H9 (cell line): ENCODE results near the gene ATF2. TPM values are rescaled to one million over a fixed set of nuclear protein-coding genes. Genes with fewer than 3 reads are reported as not detected.
A peak's percentile ranks its signal among the peaks of the same experiment; 100 is the strongest.
"Not testable (repeated sequence)": the region's sequence is repeated elsewhere in the genome, so short reads cannot be mapped to it uniquely, and the experiment has no call there.

Source experiments
- DNase-seq: peaks from one replicate; pipeline ENCODE4 v3.0.0-alpha.2; 2017
- H2AFZ ChIP-seq: one replicate; pipeline ENCODE4 v1.6.1; 2013; ENCODE audit warnings: mild to moderate bottlenecking, low read length, control low read depth, moderate library complexity
- H2AK5ac ChIP-seq: 2 replicates; pipeline ENCODE4 v1.6.1; 2013; ENCODE audit warnings: low read length, control low read depth, mixed read lengths; ENCODE audit not compliant: insufficient read length
- H2BK120ac ChIP-seq: one replicate; pipeline ENCODE4 v1.6.1; 2013; ENCODE audit warnings: low read depth, mild to moderate bottlenecking, low read length, control low read depth, inconsistent platforms; ENCODE audit not compliant: poor library complexity, severe bottlenecking
- H2BK12ac ChIP-seq: 2 replicates; pipeline ENCODE4 v1.6.1; 2013; ENCODE audit warnings: low read length, control low read depth, mixed read lengths, low read depth; ENCODE audit not compliant: insufficient read length
- H2BK15ac ChIP-seq: 2 replicates; pipeline ENCODE4 v1.6.1; 2013; ENCODE audit warnings: low read depth, low read length, control low read depth
- H2BK20ac ChIP-seq: one replicate; pipeline ENCODE4 v1.6.1; 2013; ENCODE audit warnings: low read depth, mild to moderate bottlenecking, low read length, control low read depth, inconsistent platforms; ENCODE audit not compliant: poor library complexity, severe bottlenecking
- H2BK5ac ChIP-seq: 2 replicates; pipeline ENCODE4 v1.6.1; 2013; ENCODE audit warnings: low read length, control low read depth, mixed read lengths; ENCODE audit not compliant: insufficient read length
- H3K14ac ChIP-seq: 2 replicates; pipeline ENCODE4 v1.6.1; 2013; ENCODE audit warnings: low read length, control low read depth; ENCODE audit not compliant: insufficient read depth
- H3K18ac ChIP-seq: 2 replicates; pipeline ENCODE4 v1.6.1; 2013; ENCODE audit warnings: low read depth, mild to moderate bottlenecking, mixed read lengths, low read length, control low read depth; ENCODE audit not compliant: insufficient read length
- H3K23ac ChIP-seq: 2 replicates; pipeline ENCODE4 v1.6.1; 2013; ENCODE audit warnings: low read length, control low read depth, mixed read lengths, low read depth; ENCODE audit not compliant: insufficient read length
- H3K23me2 ChIP-seq: 2 replicates; pipeline ENCODE4 v1.6.1; 2013; ENCODE audit warnings: low read depth, mild to moderate bottlenecking, mixed read lengths, low read length, control low read depth; ENCODE audit not compliant: insufficient read length, poor library complexity, severe bottlenecking
- H3K27ac ChIP-seq: 2 replicates; pipeline ENCODE4 v1.5.1; 2013; ENCODE audit warnings: low read length, control low read depth, mixed read lengths, low read depth; ENCODE audit not compliant: insufficient read length
- H3K27me3 ChIP-seq: 2 replicates; pipeline ENCODE4 v1.6.1; 2013; ENCODE audit warnings: low read length, control low read depth, inconsistent platforms; ENCODE audit not compliant: insufficient read depth
- H3K4ac ChIP-seq: 2 replicates; pipeline ENCODE4 v1.6.1; 2013; ENCODE audit warnings: low read depth, mild to moderate bottlenecking, control low read depth, inconsistent platforms, low read length, moderate library complexity
- H3K4me1 ChIP-seq: 2 replicates; pipeline ENCODE4 v1.6.1; 2013; ENCODE audit warnings: low read length, control low read depth, inconsistent platforms; ENCODE audit not compliant: insufficient read depth
- H3K4me2 ChIP-seq: 2 replicates; pipeline ENCODE4 v1.6.1; 2013; ENCODE audit warnings: low read length, control low read depth, mixed read lengths; ENCODE audit not compliant: insufficient read length, insufficient read depth
- H3K56ac ChIP-seq: 2 replicates; pipeline ENCODE4 v1.6.1; 2013; ENCODE audit warnings: low read depth, mild to moderate bottlenecking, mixed read lengths, low read length, control low read depth; ENCODE audit not compliant: insufficient read length
- H3K79me1 ChIP-seq: 2 replicates; pipeline ENCODE4 v1.6.1; 2013; ENCODE audit warnings: low read depth, mild to moderate bottlenecking, moderate library complexity, low read length, control low read depth, inconsistent platforms; ENCODE audit not compliant: insufficient read depth, poor library complexity, severe bottlenecking
- H3K79me2 ChIP-seq: 2 replicates; pipeline ENCODE4 v1.6.1; 2013; ENCODE audit warnings: low read length, control low read depth, inconsistent platforms; ENCODE audit not compliant: insufficient read depth
- H3K9ac ChIP-seq: 2 replicates; pipeline ENCODE4 v1.6.1; 2013; ENCODE audit warnings: low read length, control low read depth, mixed read lengths; ENCODE audit not compliant: insufficient read length; ENCODE audit errors: extremely low read depth
- H3K9me3 ChIP-seq: one replicate; pipeline ENCODE4 v1.6.1; 2013; ENCODE audit warnings: low read depth, low read length, inconsistent platforms; ENCODE audit not compliant: control insufficient read depth
- H3T11ph ChIP-seq: one replicate; pipeline ENCODE4 v1.6.1; 2013; ENCODE audit warnings: mild to moderate bottlenecking, low read length, control low read depth, inconsistent platforms
- H4K20me1 ChIP-seq: one replicate; pipeline ENCODE4 v1.6.1; 2013; ENCODE audit not compliant: control insufficient read depth, insufficient read length, insufficient read depth
- H4K5ac ChIP-seq: 2 replicates; pipeline ENCODE4 v1.6.1; 2013; ENCODE audit warnings: low read depth, mild to moderate bottlenecking, mixed read lengths, low read length, control low read depth; ENCODE audit not compliant: insufficient read length
- H4K8ac ChIP-seq: replicated peaks from 2 replicates; pipeline ENCODE4 v1.6.1; 2013; ENCODE audit warnings: low read length, control low read depth, mixed read lengths, low read depth; ENCODE audit not compliant: insufficient read length
- H4K91ac ChIP-seq: 2 replicates; pipeline ENCODE4 v1.6.1; 2013; ENCODE audit warnings: low read depth, mild to moderate bottlenecking, moderate library complexity, mixed read lengths, low read length, control low read depth; ENCODE audit not compliant: insufficient read length
- H3K27ac Mint-ChIP-seq, 3 experiments: 2 replicates in 2 of 3; 3 replicates in 1 of 3; pipeline ENCODE4 v1.8.0; 2020 to 2021; ENCODE audit warnings: mixed read lengths in 3 of 3, mild to moderate bottlenecking in 1 of 3, moderate library complexity in 1 of 3
- H3K27me3 Mint-ChIP-seq: 2 replicates; pipeline ENCODE4 v1.8.0; 2021; ENCODE audit warnings: low read depth, mild to moderate bottlenecking, moderate library complexity, mixed read lengths
- H3K36me3 Mint-ChIP-seq, 3 experiments: 2 replicates in 2 of 3; 3 replicates in 1 of 3; pipeline ENCODE4 v1.8.0; 2020 to 2021; ENCODE audit warnings: low read depth in 3 of 3, mixed read lengths in 3 of 3; ENCODE audit not compliant: insufficient read depth in 1 of 3
- H3K4me1 Mint-ChIP-seq, 2 experiments: 2 replicates each; pipeline ENCODE4 v1.8.0; 2020; ENCODE audit warnings: mixed read lengths in 2 of 2
- H3K4me3 Mint-ChIP-seq, 2 experiments: 2 replicates in 1 of 2; 3 replicates in 1 of 2; pipeline ENCODE4 v1.8.0; 2020 to 2021; ENCODE audit warnings: mild to moderate bottlenecking in 2 of 2, mixed read lengths in 2 of 2, moderate library complexity in 1 of 2
- H3K9me3 Mint-ChIP-seq, 2 experiments: 2 replicates in 1 of 2; 3 replicates in 1 of 2; pipeline ENCODE4 v1.8.0; 2020; ENCODE audit warnings: mild to moderate bottlenecking in 2 of 2, mixed read lengths in 2 of 2, moderate library complexity in 1 of 2
- WGBS: extraction: QIAGEN DNeasy Blood & Tissue Kit; methylation state at CpG from one replicate; pipeline ENCODE4 v1.1.7; 2013; ENCODE audit warnings: missing lambda C conversion rate, low lambda C conversion rate, mixed read lengths; ENCODE audit not compliant: insufficient read length; ENCODE audit errors: extremely low coverage; 5-methylcytosine and 5-hydroxymethylcytosine counted together
- total RNA-seq: library from RNA; stranded (reverse); gene quantifications from 2 replicates; pipeline ENCODE4 v1.2.1, GENCODE V29; 2021
- TF ChIP-seq, protein P1 (sequence below): fragments of 200-600 bp; sonication (generic); conservative IDR thresholded peaks from 3 replicates; pipeline ENCODE4 v1.8.0; 2021; ENCODE audit warnings: antibody characterized with exemption, mild to moderate bottlenecking

ATF2 gene
- total RNA-seq, 1 experiment from 2014 or later = 40.9 TPM

DNA sequence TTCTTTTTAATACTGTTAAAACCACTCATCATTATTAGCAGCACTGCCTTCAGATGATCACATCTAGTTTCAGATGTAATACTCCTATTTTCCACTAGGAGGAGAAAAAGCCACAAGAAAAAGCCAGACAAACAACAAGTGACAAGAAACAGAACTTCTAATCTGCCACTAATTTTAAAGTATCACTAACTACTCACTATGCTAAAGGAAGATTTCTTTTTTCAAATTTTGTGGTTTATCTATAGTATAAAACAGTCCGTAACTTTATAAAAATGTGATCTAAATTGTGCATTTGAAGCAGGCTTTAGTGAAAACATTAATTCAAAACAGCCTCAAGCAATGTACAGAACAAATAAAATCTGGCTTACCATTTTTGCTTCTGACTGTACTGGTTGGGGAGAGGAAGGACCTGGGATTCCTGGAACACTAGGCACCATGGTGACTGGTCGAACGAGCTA lies 56.8 kb downstream of the ATF2 start:
- Histone ChIP-seq H3K27me3 (no peaks in the 10 kb centered on the region), H3K27ac (no peak overlapping the region), H2BK5ac (no peak overlapping the region), H2BK120ac (no peak overlapping the region), H4K91ac (no peak overlapping the region), H4K5ac (no peak overlapping the region), H4K8ac (no peak overlapping the region), H3K18ac (no peak overlapping the region), H3K4ac (no peak overlapping the region), H3K9ac (no peak overlapping the region), H3K23me2 (no peaks in the 10 kb centered on the region), H3K4me2 (no peak overlapping the region), H3K14ac (no peak overlapping the region), H3K9me3 (no peaks in the 10 kb centered on the region), H3K4me1 (no peaks in the 10 kb centered on the region), H3K56ac (no peak overlapping the region), H3K79me1 (no peaks in the 10 kb centered on the region), H3K23ac (no peak overlapping the region), H2BK20ac (no peak overlapping the region), H4K20me1 (no peaks in the 10 kb centered on the region), H2AK5ac (no peak overlapping the region), H3T11ph (no peak overlapping the region), H2BK12ac (no peak overlapping the region), H2AFZ (no peak overlapping the region), H2BK15ac (no peak overlapping the region), H3K79me2 (no peaks in the 10 kb centered on the region)
- peaks cover 21 to 24% of the 10 kb centered on the region in 2 experiments for H3K9me3 Mint-ChIP-seq
- no peak overlapping the region for H3K4me3 Mint-ChIP-seq
- WGBS = no CpG with 5 or more reads among the region's 3 CpGs
- H3K27me3 Mint-ChIP-seq = no peaks in the 10 kb centered on the region
- TF ChIP-seq, protein P1, sequence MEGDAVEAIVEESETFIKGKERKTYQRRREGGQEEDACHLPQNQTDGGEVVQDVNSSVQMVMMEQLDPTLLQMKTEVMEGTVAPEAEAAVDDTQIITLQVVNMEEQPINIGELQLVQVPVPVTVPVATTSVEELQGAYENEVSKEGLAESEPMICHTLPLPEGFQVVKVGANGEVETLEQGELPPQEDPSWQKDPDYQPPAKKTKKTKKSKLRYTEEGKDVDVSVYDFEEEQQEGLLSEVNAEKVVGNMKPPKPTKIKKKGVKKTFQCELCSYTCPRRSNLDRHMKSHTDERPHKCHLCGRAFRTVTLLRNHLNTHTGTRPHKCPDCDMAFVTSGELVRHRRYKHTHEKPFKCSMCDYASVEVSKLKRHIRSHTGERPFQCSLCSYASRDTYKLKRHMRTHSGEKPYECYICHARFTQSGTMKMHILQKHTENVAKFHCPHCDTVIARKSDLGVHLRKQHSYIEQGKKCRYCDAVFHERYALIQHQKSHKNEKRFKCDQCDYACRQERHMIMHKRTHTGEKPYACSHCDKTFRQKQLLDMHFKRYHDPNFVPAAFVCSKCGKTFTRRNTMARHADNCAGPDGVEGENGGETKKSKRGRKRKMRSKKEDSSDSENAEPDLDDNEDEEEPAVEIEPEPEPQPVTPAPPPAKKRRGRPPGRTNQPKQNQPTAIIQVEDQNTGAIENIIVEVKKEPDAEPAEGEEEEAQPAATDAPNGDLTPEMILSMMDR = peak; percentile 78
- no peaks in the 10 kb centered on the region for H3K4me1 Mint-ChIP-seq
- H3K36me3 Mint-ChIP-seq = peaks cover 40 to 72% (median 68%) of the 10 kb centered on the region in 3 experiments
- peak overlapping the region in 2 of 3 experiments; percentile 68 to 85; a peak in 2 of 7 replicates for H3K27ac Mint-ChIP-seq
- no peak for DNase-seq

DNA sequence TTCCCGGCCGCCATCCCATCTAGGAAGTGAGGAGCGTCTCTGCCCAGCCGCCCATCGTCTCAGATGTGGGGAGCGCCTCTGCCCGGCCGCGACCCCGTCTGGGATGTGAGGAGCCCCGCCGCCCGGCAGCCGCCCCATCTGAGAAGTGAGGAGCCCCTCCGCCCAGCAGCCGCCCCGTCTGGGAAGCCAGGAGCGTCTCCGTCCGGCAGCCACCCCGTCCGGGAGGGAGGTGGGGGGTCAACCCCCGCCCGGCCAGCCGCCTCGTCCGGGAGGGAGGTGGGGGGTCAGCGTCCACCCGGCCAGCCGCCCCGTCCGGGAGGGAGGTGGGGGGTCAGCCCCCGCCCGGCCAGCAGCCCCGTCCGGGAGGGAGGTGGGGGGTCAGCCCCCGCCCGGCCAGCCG lies 59.9 kb downstream of the ATF2 start:
- not testable (repeated sequence) for H3K23me2 ChIP-seq, H3K18ac ChIP-seq, H2BK20ac ChIP-seq, H3K4me2 ChIP-seq, H3K27me3 Mint-ChIP-seq, H3K9me3 ChIP-seq, H4K91ac ChIP-seq, H3K56ac ChIP-seq, DNase-seq, H3K27me3 ChIP-seq, H2BK15ac ChIP-seq, H4K5ac ChIP-seq, H4K20me1 ChIP-seq, H2BK120ac ChIP-seq, H3K27ac Mint-ChIP-seq, H3K79me1 ChIP-seq, H3T11ph ChIP-seq, H3K9ac ChIP-seq, H4K8ac ChIP-seq, H3K14ac ChIP-seq, H3K27ac ChIP-seq, H2BK5ac ChIP-seq, H3K4me3 Mint-ChIP-seq, H3K4ac ChIP-seq, H3K23ac ChIP-seq, H3K79me2 ChIP-seq, H3K4me1 Mint-ChIP-seq, H2BK12ac ChIP-seq, H2AK5ac ChIP-seq, H2AFZ ChIP-seq, H3K4me1 ChIP-seq
- no CpG with 5 or more reads among the region's 39 CpGs for WGBS
- H3K36me3 Mint-ChIP-seq = peaks cover 51 to 68% (median 67%) of the 10 kb centered on the region in 3 experiments
- H3K9me3 Mint-ChIP-seq = peaks cover 21 to 24% of the 10 kb centered on the region in 2 experiments
